Stimulated activated CD4-positive, alpha-beta T cell treated with anti-CD3 and anti-CD28 coated beads, Interleukin-15, amount 100 ng/mL, for 1 hour (primary cell): ENCODE measurements around the gene ZNF286A.
"Not testable (repeated sequence)": the region's sequence is repeated elsewhere in the genome, so short reads cannot be mapped to it uniquely, and the experiment has no call there.

Source experiments
- DNase-seq, 2 donors: peaks; one replicate each; pipeline ENCODE4 v3.0.0-alpha.2; 2020; ENCODE audit warnings: low read depth in 1 of 2, low spot score in 1 of 2

The ZNF286A gene

DNA sequence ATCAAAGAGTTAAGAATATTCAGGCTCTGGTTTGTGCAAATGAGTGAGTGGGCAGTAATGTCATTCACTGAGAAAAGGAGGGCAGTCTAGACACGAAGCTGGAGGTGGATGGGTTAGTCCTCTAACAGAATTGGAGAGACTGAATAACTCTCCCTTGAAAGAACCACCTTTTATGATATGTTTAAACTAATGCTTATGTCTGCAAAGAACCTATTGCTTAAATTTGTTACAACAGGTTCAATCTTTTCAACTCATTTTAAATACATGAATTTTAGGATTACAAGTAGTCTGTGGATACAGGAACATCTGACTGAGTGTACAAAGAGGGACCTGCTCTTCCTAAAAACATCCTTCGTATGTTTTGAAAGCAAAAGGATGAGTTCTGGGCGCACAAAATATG lies 585 bp upstream of the ZNF286A start:
- DNase-seq: not testable (repeated sequence)

DNA sequence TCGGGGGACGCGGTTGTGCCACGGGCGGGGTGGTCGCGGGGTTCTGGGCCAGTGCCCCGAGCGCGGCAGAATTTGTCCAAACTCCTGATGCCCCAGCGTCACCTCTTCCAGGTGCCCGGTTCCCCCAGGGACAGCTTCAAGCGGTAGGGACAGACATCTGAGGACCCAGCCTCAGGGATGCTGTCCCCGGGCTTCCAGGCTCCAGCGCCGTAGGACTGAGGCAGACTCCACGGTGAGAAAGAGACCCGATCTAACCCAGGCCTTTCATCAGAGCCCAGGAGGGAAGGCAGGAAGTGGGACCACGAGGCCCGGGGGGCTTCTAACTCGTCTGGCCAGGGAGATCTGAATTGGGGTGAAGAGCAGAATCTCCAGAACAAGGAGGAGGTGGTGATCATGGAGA lies 385 bp downstream of the ZNF286A start:
- not testable (repeated sequence) for DNase-seq

DNA sequence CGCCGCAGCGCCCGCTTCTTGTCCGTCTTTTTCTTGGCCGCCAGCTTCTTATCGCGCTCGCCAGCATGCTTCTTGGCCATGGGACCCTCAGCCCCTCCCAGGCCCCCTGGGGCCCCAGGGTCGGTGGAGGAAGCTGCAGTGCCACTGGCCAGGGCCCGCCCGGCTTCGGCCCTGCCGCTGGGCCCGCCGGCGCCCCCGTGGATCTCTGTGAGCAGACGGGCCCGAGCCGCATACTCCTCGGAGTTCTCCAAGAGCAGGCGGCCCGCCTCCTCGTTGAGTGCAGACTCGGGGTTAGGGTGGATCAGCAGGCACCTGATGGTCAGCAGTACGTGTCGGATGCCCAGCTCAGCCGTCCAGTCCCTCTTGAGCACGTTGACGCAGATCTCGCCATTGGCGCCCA lies 4.7 kb downstream of the ZNF286A start:
- DNase-seq: not testable (repeated sequence)

GRCh38 chr17:15704813-15705212 lies 5.3 kb downstream of the ZNF286A start:
- not testable (repeated sequence) for DNase-seq

DNA sequence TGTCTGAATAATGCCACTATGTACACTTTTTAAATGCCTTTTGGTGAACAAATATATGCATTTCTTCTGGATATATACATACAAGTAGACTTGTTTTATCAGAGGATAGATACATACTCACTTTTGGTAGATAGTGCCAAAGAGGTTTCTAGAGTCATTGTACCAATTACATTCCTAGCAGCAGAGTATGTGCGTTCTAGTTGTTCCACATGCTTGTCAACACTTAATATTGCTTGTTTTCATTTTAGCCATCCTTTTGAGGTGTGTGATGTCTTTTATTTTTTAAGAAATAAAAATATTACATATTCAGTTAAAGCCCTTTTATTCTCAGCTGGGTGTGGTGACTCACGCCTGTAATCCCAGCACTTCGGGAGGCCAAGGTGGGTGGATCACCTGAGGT lies 9.3 kb downstream of the ZNF286A start:
- not testable (repeated sequence) for DNase-seq

DNA sequence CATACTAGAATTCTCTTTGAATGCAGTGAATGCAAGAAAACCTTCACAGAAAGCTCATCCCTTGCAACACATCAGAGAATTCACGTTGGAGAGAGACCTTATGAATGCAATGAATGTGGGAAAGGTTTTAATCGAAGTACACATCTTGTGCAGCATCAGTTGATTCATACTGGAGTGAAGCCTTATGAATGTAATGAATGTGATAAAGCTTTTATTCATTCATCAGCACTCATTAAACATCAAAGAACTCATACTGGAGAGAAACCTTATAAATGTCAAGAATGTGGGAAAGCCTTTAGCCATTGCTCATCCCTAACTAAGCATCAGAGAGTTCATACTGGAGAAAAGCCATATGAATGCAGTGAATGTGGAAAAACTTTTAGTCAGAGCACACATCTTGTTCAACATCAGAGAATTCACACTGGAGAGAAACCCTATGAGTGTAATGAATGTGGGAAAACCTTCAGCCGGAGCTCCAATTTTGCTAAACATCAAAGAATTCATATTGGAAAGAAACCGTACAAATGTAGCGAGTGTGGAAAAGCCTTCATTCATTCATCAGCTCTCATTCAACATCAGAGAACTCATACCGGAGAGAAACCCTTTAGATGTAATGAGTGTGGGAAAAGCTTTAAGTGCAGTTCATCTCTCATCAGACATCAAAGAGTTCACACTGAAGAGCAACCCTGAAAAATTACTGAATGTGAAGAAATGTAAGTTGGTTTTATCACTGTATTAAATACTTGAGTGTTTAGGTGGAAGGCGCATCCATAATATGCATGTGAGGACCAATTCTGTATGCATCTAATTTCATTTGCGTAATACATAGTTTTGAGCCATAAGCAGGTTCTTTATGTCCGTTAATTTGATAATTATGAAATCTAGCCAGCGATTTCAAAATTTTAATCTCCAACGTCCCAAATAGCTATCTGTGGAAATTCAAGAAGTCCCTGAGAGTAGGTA lies 17.3 kb downstream of the ZNF286A start:
- DNase-seq: not testable (repeated sequence)

- DNase-seq: not testable (repeated sequence)
Measured at GRCh38 chr17:15730535-15730934, 31.0 kb downstream of the ZNF286A start.

GRCh38 chr17:15731900-15732299 lies 32.3 kb downstream of the ZNF286A start, which contains the start of gene TBC1D26:
Gene TBC1D26 (plus strand): TSS chr17:15732283. CDS start chr17:15735349, 3,066 bp downstream.
- not testable (repeated sequence) for DNase-seq

- not testable (repeated sequence) for DNase-seq
Measured at GRCh38 chr17:15733174-15733789, 33.7 kb downstream of the ZNF286A start.

DNA sequence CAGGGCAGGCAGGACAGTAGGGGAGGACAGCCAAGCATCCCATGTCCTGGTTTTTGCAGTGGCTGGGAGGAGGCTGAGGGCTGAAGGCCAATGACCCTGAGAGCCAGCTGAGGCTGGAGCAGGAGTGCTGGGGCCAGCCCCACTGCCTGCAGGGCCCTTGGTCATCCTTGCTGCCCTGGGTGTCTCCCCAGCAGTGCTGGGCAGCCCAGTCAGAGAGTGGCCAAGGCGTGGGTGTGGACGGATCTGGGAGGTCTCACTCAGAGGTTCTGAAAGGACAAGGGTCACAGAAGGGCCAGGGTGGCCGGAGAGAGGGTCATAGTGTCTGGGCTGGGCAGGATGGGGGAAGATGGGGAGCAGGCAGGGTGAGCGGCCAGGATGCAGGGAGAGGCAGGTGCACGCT lies 37.0 kb downstream of the ZNF286A start:
- DNase-seq: not testable (repeated sequence)

DNA sequence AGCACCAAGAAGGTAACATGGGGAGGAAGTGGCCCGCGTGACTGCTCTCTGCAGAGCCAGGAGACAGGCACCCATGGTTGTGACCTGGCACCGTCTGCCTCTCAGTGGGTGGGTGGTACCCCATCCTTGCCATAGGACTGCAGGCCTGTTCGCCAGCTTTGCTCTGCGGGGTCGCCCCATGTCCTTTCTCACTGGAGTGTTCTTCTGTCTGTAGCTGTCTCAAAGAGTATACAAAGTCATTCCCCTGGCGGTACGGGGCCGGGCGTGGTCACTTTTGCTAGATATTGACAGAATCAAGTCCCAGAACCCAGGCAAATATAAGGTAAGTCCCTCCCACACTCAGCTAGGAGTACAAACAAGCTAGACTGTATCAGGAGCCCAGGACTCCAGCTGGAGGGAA lies 38.5 kb downstream of the ZNF286A start:
- no peak for DNase-seq

- not testable (repeated sequence) for DNase-seq
Measured at GRCh38 chr17:15739259-15739658, 39.7 kb downstream of the ZNF286A start.

DNA sequence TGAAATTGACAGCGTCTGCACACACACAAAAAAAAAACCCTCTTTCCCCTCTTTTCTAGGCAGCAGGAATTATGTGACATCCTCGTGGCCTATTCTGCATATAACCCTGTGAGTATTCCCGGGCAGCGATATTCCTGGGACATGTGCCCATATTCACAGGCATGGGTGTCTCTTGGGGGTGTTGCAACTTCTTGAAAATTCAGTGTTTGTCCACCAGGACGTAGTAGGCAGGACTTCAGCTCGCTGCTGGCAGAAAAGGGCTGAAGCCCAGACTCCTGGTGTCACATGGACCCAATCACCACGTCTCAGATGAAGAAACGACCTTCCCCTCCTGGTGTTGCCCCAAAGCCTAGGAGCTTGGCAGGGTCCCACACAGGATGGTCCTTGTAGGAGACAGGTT lies 40.5 kb downstream of the ZNF286A start:
- not testable (repeated sequence) for DNase-seq

- DNase-seq: no peak
Measured at GRCh38 chr17:15740570-15741120, 41.1 kb downstream of the ZNF286A start.

DNA sequence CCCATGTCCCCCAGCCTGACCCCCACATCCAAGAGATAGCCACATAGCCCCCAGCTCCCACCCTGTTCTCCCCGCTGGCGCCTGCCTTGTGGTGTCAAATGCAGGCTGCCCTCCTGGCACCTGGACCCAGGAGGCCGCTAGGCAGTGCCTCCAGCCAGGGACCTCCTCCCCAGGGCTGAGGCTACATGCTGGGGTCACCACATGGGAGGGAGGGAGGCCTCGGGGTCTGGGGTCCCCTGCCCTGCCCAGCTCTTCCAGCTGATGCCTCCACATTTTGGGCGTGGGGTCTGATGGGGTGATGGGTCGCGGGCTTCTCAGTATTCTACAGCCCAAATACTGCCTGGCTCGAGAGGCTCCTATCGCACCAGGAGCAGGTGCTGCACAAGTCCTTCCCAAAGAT lies 42.1 kb downstream of the ZNF286A start:
- DNase-seq: no peak

DNA sequence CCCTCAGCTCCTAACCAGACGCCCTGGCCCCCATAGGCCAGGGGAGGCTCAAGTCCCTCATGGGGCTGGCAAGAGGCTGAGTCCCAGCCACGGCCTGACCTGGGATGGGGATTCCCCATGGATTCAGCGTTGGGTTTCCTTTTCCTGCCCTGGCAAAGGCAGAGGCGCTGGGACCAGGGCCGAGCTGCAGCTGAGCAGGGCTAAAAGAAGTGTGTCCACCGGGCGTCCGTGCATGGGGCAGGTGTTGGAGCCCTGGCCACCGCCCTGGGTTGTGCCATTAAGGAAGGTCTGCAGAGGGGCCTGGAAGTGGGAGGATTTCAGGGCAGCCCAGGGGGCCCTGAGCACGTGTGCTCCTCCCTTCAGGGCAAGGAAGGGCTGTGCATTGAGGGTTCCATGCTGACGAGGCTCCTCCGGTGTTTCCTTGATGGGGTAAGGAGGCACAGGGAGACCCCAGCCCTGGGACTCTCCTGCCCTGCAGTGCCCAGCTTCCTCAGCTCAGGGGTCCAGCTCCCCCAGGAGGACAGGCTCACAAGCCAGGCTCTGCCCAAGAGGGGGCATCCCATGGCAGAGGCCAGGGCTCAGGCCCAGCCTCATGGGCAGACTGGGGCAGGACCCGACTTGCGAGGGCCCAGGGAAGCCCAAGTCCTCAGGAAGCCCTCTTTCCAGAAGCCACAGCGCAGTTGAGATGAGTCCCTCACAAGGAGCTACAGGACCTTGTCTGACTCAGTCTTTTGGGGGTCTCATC lies 42.7 kb downstream of the ZNF286A start:
- DNase-seq: no peak

DNA sequence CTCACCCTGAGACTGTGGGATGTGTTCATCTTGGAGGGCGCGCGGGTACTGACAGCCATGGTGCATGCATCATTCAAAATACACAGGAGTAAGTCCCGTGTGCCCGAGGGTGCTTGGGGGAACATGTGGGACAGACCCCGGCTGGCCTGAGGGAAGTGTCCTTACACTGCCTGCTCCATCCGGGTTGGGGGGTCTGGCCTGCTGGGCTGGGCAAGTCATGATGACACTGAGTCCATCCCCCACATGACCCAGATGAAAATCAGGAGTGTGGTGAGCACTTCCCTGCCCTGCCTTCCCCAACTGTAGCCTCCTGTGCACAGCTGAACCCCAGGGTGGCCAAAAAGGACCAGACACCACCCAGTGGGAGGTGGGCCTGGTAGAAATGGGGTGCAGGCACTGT lies 43.4 kb downstream of the ZNF286A start:
- no peak for DNase-seq

DNA sequence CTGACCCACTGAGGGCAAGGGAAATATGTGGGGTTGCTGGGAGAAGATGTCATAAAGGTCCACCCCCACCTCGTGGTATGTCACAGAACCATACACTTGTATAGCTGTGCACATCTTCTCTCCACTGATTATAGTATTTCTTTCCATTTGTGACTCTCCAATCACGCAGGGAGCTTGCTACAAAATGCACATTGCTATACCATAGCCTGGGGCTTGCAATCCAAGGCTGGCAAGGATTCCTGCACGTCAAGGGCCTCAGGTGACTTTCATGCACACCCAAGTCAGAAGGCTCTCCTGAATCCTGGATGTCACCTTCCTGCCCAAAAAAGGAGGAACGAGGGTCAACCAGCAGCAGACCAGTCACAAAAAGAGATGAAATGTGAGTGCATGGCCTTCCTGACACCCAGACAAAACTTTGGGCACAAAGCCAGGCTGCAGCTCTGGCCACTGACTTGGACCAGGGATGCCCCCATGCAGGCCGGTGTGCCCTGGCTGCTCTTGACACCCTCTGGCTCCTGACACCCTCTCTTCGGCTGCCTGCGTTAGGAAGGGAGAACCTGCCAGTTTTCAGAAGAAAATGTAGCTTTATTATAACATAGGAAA lies 44.6 kb downstream of the ZNF286A start:
- no peak for DNase-seq

- no peak for DNase-seq
Measured at GRCh38 chr17:15744885-15745284, 45.3 kb downstream of the ZNF286A start.

- not testable (repeated sequence) for DNase-seq
Measured at GRCh38 chr17:15749403-15749802, 49.9 kb downstream of the ZNF286A start.
